Measurements from ENCODE around the gene ZMYND11. TPM values are rescaled to one million over a fixed set of nuclear protein-coding genes. Genes with fewer than 3 reads are reported as not detected.

Gene ZMYND11
- total RNA-seq: 64.9 TPM
- long read RNA-seq, full-length matches to known transcripts: 32 of 164 reads
- long read RNA-seq, partial matches to known transcripts: 20 of 164 reads
- long read RNA-seq, other reads (novel, unspliced or antisense): 112 of 164 reads

- DNase-seq (peak; percentile 81), ATAC-seq (ENCODE audit: poor library complexity) (peak; percentile 85)
- intact Hi-C loops (cut with DNase I): no loop called here
Observed at GRCh38 chr10:135132-135600, at the start of gene ZMYND11. TSS of gene ZMYND11 (plus strand) at chr10:135455. CDS start at chr10:180013, 44,558 bp downstream.

GRCh38 chr10:86031-86430 lies 49.2 kb upstream of the ZMYND11 start:
- intact Hi-C loops (cut with DNase I): no loop called here
- no peak for ATAC-seq (ENCODE audit: poor library complexity)
- DNase-seq: no peak

- ATAC-seq (ENCODE audit: poor library complexity): no peak
- no peak for DNase-seq
- intact Hi-C loops (cut with DNase I): no loop called here
Observed at GRCh38 chr10:87177-88080, 47.8 kb upstream of the ZMYND11 start.

- intact Hi-C loops (cut with DNase I): no loop called here
- DNase-seq (no peak), ATAC-seq (ENCODE audit: poor library complexity) (no peak)
Observed at GRCh38 chr10:88253-88652, 47.0 kb upstream of the ZMYND11 start.

- ATAC-seq (ENCODE audit: poor library complexity) (no peak), DNase-seq (no peak)
- intact Hi-C loops (cut with DNase I): no loop called here
Observed at GRCh38 chr10:89248-89647, 46.0 kb upstream of the ZMYND11 start.

- DNase-seq (no peak), ATAC-seq (ENCODE audit: poor library complexity) (no peak)
- intact Hi-C loops (cut with DNase I): no loop called here
Observed at GRCh38 chr10:90161-90560, 45.1 kb upstream of the ZMYND11 start.

GRCh38 chr10:91313-91712 lies 43.9 kb upstream of the ZMYND11 start:
- intact Hi-C loops (cut with DNase I): no loop called here
- ATAC-seq (ENCODE audit: poor library complexity) (peak; percentile 89), DNase-seq (peak; percentile 49)

GRCh38 chr10:92153-92552 lies 43.1 kb upstream of the ZMYND11 start:
- ATAC-seq (ENCODE audit: poor library complexity): no peak
- DNase-seq: no peak
- intact Hi-C loops (cut with DNase I): no loop called here

- no peak for DNase-seq
- ATAC-seq (ENCODE audit: poor library complexity): no peak
- intact Hi-C loops (cut with DNase I): no loop called here
Observed at GRCh38 chr10:92846-93245, 42.4 kb upstream of the ZMYND11 start.

GRCh38 chr10:94613-95012 lies 40.6 kb upstream of the ZMYND11 start:
- intact Hi-C loops (cut with DNase I): no loop called here
- no peak for ATAC-seq (ENCODE audit: poor library complexity)
- DNase-seq: no peak

GRCh38 chr10:95356-96115 lies 39.7 kb upstream of the ZMYND11 start:
- DNase-seq: no peak
- intact Hi-C loops (cut with DNase I): no loop called here
- no peak for ATAC-seq (ENCODE audit: poor library complexity)

GRCh38 chr10:96466-96865 lies 38.8 kb upstream of the ZMYND11 start:
- ATAC-seq (ENCODE audit: poor library complexity) (no peak), DNase-seq (no peak)
- intact Hi-C loops (cut with DNase I): no loop called here

- DNase-seq (no peak), ATAC-seq (ENCODE audit: poor library complexity) (no peak)
- intact Hi-C loops (cut with DNase I): no loop called here
Observed at GRCh38 chr10:104416-104815, 30.8 kb upstream of the ZMYND11 start.

- DNase-seq: no peak
- intact Hi-C loops (cut with DNase I): no loop called here
- no peak for ATAC-seq (ENCODE audit: poor library complexity)
Observed at GRCh38 chr10:104862-105565, 30.2 kb upstream of the ZMYND11 start.

- DNase-seq: no peak
- ATAC-seq (ENCODE audit: poor library complexity): no peak
- intact Hi-C loops (cut with DNase I): no loop called here
Observed at GRCh38 chr10:105806-106205, 29.4 kb upstream of the ZMYND11 start.

- DNase-seq (no peak), ATAC-seq (ENCODE audit: poor library complexity) (no peak)
- intact Hi-C loops (cut with DNase I): no loop called here
Observed at GRCh38 chr10:106740-107139, 28.5 kb upstream of the ZMYND11 start.

- intact Hi-C loops (cut with DNase I): no loop called here
- DNase-seq (no peak), ATAC-seq (ENCODE audit: poor library complexity) (no peak)
Observed at GRCh38 chr10:112246-112645, 23.0 kb upstream of the ZMYND11 start.

GRCh38 chr10:124874-125273 lies 10.4 kb upstream of the ZMYND11 start:
- ATAC-seq (ENCODE audit: poor library complexity) (no peak), DNase-seq (no peak)
- intact Hi-C loops (cut with DNase I): no loop called here

Measured in Right ventricle myocardium superior (tissue), 1 donor.